ENCODE results near the gene DUS3L. TPM values are rescaled to one million over a fixed set of nuclear protein-coding genes. Genes with fewer than 3 reads are reported as not detected.
"Not testable (repeated sequence)": the region's sequence is repeated elsewhere in the genome, so short reads cannot be mapped to it uniquely, and the experiment has no call there.

DUS3L gene
- total RNA-seq, 1 donor from 2014 or later, result 74.0 TPM

- no peak for DNase-seq (ENCODE audit: low spot score)
- Mint-ChIP-seq H3K27ac (no peak overlapping the region), H3K9me3 (no peaks in the 10 kb centered on the region), H3K4me1 (ENCODE audit: low read depth) (peaks cover 5% of the 10 kb centered on the region), H3K36me3 (ENCODE audit: low read depth) (peaks cover 41% of the 10 kb centered on the region), H3K4me3 (ENCODE audit: low read depth) (no peak overlapping the region), H3K27me3 (ENCODE audit: low read depth) (no peaks in the 10 kb centered on the region)
- intact Hi-C loops (cut with micrococcal nuclease), result no loop called here
Observed at GRCh38 chr19:5786593-5787408, 4.2 kb downstream of the DUS3L start.

- Mint-ChIP-seq H3K4me1 (ENCODE audit: low read depth) (peaks cover 4% of the 10 kb centered on the region), H3K4me3 (ENCODE audit: low read depth) (no peak overlapping the region), H3K27me3 (ENCODE audit: low read depth) (no peaks in the 10 kb centered on the region), H3K9me3 (no peaks in the 10 kb centered on the region), H3K36me3 (ENCODE audit: low read depth) (peaks cover 39% of the 10 kb centered on the region), H3K27ac (no peak overlapping the region)
- DNase-seq (ENCODE audit: low spot score), result no peak
- intact Hi-C loops (cut with micrococcal nuclease), result no loop called here
Observed at GRCh38 chr19:5785423-5785822, 5.5 kb downstream of the DUS3L start.

GRCh38 chr19:5784581-5785147, 6.3 kb downstream of the DUS3L start, which contains the start of gene PRR22:
Gene PRR22, minus strand, starts transcription at chr19:5784746. Its CDS starts 86 bp downstream, at chr19:5784660.
- Mint-ChIP-seq H3K4me1 (ENCODE audit: low read depth) (no peaks in the 10 kb centered on the region), H3K4me3 (ENCODE audit: low read depth) (no peak within 1 kb of the TSS), H3K27ac (no peak within 1 kb of the TSS), H3K9me3 (no peaks in the 10 kb centered on the region), H3K27me3 (ENCODE audit: low read depth) (no peaks in the 10 kb centered on the region), H3K36me3 (ENCODE audit: low read depth) (peaks cover 33% of the 10 kb centered on the region)
- no peak for DNase-seq (ENCODE audit: low spot score)
- intact Hi-C loops (cut with micrococcal nuclease), result no loop called here

- intact Hi-C loops (cut with micrococcal nuclease), result no loop called here
Observed at GRCh38 chr19:5782945-5783919, 7.7 kb downstream of the DUS3L start.

GRCh38 chr19:5782322-5782721, 8.6 kb downstream of the DUS3L start:
- no peaks in the 10 kb centered on the region for H3K9me3 Mint-ChIP-seq
- no peak overlapping the region for H3K4me3 Mint-ChIP-seq (ENCODE audit: low read depth)
- H3K27ac Mint-ChIP-seq, result no peak overlapping the region
- no peaks in the 10 kb centered on the region for H3K4me1 Mint-ChIP-seq (ENCODE audit: low read depth)
- no peaks in the 10 kb centered on the region for H3K27me3 Mint-ChIP-seq (ENCODE audit: low read depth)
- intact Hi-C loops (cut with micrococcal nuclease), result no loop called here
- H3K36me3 Mint-ChIP-seq (ENCODE audit: low read depth), result peaks cover 17% of the 10 kb centered on the region
- no peak for DNase-seq (ENCODE audit: low spot score)

More at GRCh38 chr19:5782945-5783919, 7.7 kb downstream of the DUS3L start:
- H3K4me1 Mint-ChIP-seq (ENCODE audit: low read depth), result no peaks in the 10 kb centered on the region
- H3K4me3 Mint-ChIP-seq (ENCODE audit: low read depth), result no peak overlapping the region
- no peaks in the 10 kb centered on the region for H3K27me3 Mint-ChIP-seq (ENCODE audit: low read depth)
- peaks cover 22% of the 10 kb centered on the region for H3K36me3 Mint-ChIP-seq (ENCODE audit: low read depth)
- no peaks in the 10 kb centered on the region for H3K9me3 Mint-ChIP-seq
- no peak overlapping the region for H3K27ac Mint-ChIP-seq
- no peak for DNase-seq (ENCODE audit: low spot score)

GRCh38 chr19:5780916-5781315, 10.0 kb downstream of the DUS3L start:
- intact Hi-C loops (cut with micrococcal nuclease); DNase-seq (ENCODE audit: low spot score); H3K27ac Mint-ChIP-seq: not testable (repeated sequence)

GRCh38 chr19:5778402-5778801, 12.6 kb downstream of the DUS3L start:
- H3K27me3 Mint-ChIP-seq (ENCODE audit: low read depth), result no peaks in the 10 kb centered on the region

More at GRCh38 chr19:5780916-5781315, 10.0 kb downstream of the DUS3L start:
- not testable (repeated sequence) for H3K4me1 Mint-ChIP-seq (ENCODE audit: low read depth); H3K4me3 Mint-ChIP-seq (ENCODE audit: low read depth); H3K36me3 Mint-ChIP-seq (ENCODE audit: low read depth); H3K27me3 Mint-ChIP-seq (ENCODE audit: low read depth); H3K9me3 Mint-ChIP-seq

GRCh38 chr19:5775668-5776309, 15.2 kb downstream of the DUS3L start:
- Mint-ChIP-seq H3K27me3 (ENCODE audit: low read depth) (no peaks in the 10 kb centered on the region), H3K36me3 (ENCODE audit: low read depth) (no peaks in the 10 kb centered on the region), H3K4me1 (ENCODE audit: low read depth) (no peaks in the 10 kb centered on the region), H3K4me3 (ENCODE audit: low read depth) (no peak overlapping the region), H3K27ac (no peak overlapping the region), H3K9me3 (no peaks in the 10 kb centered on the region)
- intact Hi-C loops (cut with micrococcal nuclease), result no loop called here
- no peak for DNase-seq (ENCODE audit: low spot score)

More at GRCh38 chr19:5778402-5778801, 12.6 kb downstream of the DUS3L start:
- DNase-seq (ENCODE audit: low spot score), result no peak
- no peaks in the 10 kb centered on the region for H3K4me1 Mint-ChIP-seq (ENCODE audit: low read depth)
- intact Hi-C loops (cut with micrococcal nuclease), result no loop called here
- H3K4me3 Mint-ChIP-seq (ENCODE audit: low read depth), result no peak overlapping the region
- H3K27ac Mint-ChIP-seq, result no peak overlapping the region
- H3K36me3 Mint-ChIP-seq (ENCODE audit: low read depth), result no peaks in the 10 kb centered on the region
- no peaks in the 10 kb centered on the region for H3K9me3 Mint-ChIP-seq

- Mint-ChIP-seq H3K27ac (no peak overlapping the region), H3K9me3 (no peaks in the 10 kb centered on the region), H3K27me3 (ENCODE audit: low read depth) (no peaks in the 10 kb centered on the region), H3K4me3 (ENCODE audit: low read depth) (no peak overlapping the region), H3K36me3 (ENCODE audit: low read depth) (no peaks in the 10 kb centered on the region), H3K4me1 (ENCODE audit: low read depth) (no peaks in the 10 kb centered on the region)
- intact Hi-C loops (cut with micrococcal nuclease), result no loop called here
- DNase-seq (ENCODE audit: low spot score), result no peak
Observed at GRCh38 chr19:5774921-5775320, 16.0 kb downstream of the DUS3L start.

GRCh38 chr19:5773276-5773675, 17.7 kb downstream of the DUS3L start:
- Mint-ChIP-seq H3K36me3 (ENCODE audit: low read depth) (no peaks in the 10 kb centered on the region), H3K9me3 (no peaks in the 10 kb centered on the region), H3K4me3 (ENCODE audit: low read depth) (no peak overlapping the region), H3K4me1 (ENCODE audit: low read depth) (no peaks in the 10 kb centered on the region), H3K27ac (no peak overlapping the region), H3K27me3 (ENCODE audit: low read depth) (no peaks in the 10 kb centered on the region)
- intact Hi-C loops (cut with micrococcal nuclease), result no loop called here
- DNase-seq (ENCODE audit: low spot score), result no peak

- Mint-ChIP-seq H3K36me3 (ENCODE audit: low read depth) (no peaks in the 10 kb centered on the region), H3K4me3 (ENCODE audit: low read depth) (no peak overlapping the region), H3K4me1 (ENCODE audit: low read depth) (no peaks in the 10 kb centered on the region), H3K27ac (no peak overlapping the region), H3K27me3 (ENCODE audit: low read depth) (no peaks in the 10 kb centered on the region), H3K9me3 (no peaks in the 10 kb centered on the region)
- intact Hi-C loops (cut with micrococcal nuclease), result no loop called here
- no peak for DNase-seq (ENCODE audit: low spot score)
Observed at GRCh38 chr19:5772416-5772815, 18.5 kb downstream of the DUS3L start.

- no peaks in the 10 kb centered on the region for H3K4me1 Mint-ChIP-seq (ENCODE audit: low read depth)
- no peaks in the 10 kb centered on the region for H3K27me3 Mint-ChIP-seq (ENCODE audit: low read depth)
- no peak for DNase-seq (ENCODE audit: low spot score)
- H3K27ac Mint-ChIP-seq, result no peak overlapping the region
- intact Hi-C loops (cut with micrococcal nuclease), result no loop called here
- H3K36me3 Mint-ChIP-seq (ENCODE audit: low read depth), result no peaks in the 10 kb centered on the region
- no peak overlapping the region for H3K4me3 Mint-ChIP-seq (ENCODE audit: low read depth)
- no peaks in the 10 kb centered on the region for H3K9me3 Mint-ChIP-seq
Observed at GRCh38 chr19:5767949-5768348, 23.0 kb downstream of the DUS3L start.
